PC-3 (cell line): ENCODE results near the gene PBX4. TPM values are rescaled to one million over a fixed set of nuclear protein-coding genes. Genes with fewer than 3 reads are reported as not detected.

Source experiments
- ATAC-seq: fragments of 200-7000 bp; cut with Tn5 transposase; 2 replicates; pipeline ENCODE4 v1.9.1; 2020; ENCODE audit warnings: mild to moderate bottlenecking, moderate library complexity
- BruUV-seq: library from RNA; stranded (reverse); fragments of 400-500 nt; replicated peaks from 2 replicates; lab custom pipeline; 2021; lab: Mats Ljungman, UMichigan
- CTCF ChIA-PET: fragments of 300-600 bp; sonication (Branson Sonifier 250); formaldehyde crosslinking; loops from one replicate; lab custom pipeline; 2022; ENCODE audit warnings: antibody characterized with exemption; lab: Charles Lee
- POLR2A ChIA-PET: fragments of 300-600 bp; sonication (Branson Sonifier 250); formaldehyde crosslinking; loops from one replicate; lab custom pipeline; 2022; ENCODE audit warnings: antibody characterized with exemption; ENCODE audit not compliant: unreplicated experiment; lab: Charles Lee
- DNase-seq: peaks from one replicate; pipeline ENCODE4 v3.0.0-alpha.2; 2015
- H2AFZ ChIP-seq: fragments of 300-600 bp; sonication (generic); 2 replicates; pipeline ENCODE4 v1.6.0; 2016; ENCODE audit warnings: antibody characterized with exemption, low read length
- H3F3A ChIP-seq: fragments of 300-600 bp; sonication (generic); one replicate; pipeline ENCODE4 v1.6.0; 2017; ENCODE audit warnings: antibody characterized with exemption, low read length, control low read depth, mild to moderate bottlenecking; ENCODE audit not compliant: unreplicated experiment
- H3K27ac ChIP-seq: fragments of 300-600 bp; sonication (generic); 2 replicates; pipeline ENCODE4 v1.5.1; 2016; ENCODE audit warnings: mild to moderate bottlenecking, low read length
- H3K27me3 ChIP-seq: fragments of 300-600 bp; sonication (generic); 2 replicates; pipeline ENCODE4 v1.6.1; 2016; ENCODE audit warnings: low read length, mixed read lengths
- H3K36me3 ChIP-seq: fragments of 300-600 bp; sonication (generic); 2 replicates; pipeline ENCODE4 v1.6.1; 2016; ENCODE audit warnings: low read depth, mixed run types, low read length, mixed read lengths
- H3K4me1 ChIP-seq: fragments of 300-600 bp; sonication (generic); 2 replicates; pipeline ENCODE4 v1.5.1; 2016; ENCODE audit warnings: low read length; ENCODE audit not compliant: insufficient read depth
- H3K4me2 ChIP-seq: fragments of 300-600 bp; sonication (generic); 2 replicates; pipeline ENCODE4 v1.6.0; 2016; ENCODE audit warnings: low read length
- H3K4me3 ChIP-seq: fragments of 300-600 bp; sonication (generic); 2 replicates; pipeline ENCODE4 v1.5.1; 2016; ENCODE audit warnings: mild to moderate bottlenecking, low read length, mixed read lengths
- H3K79me2 ChIP-seq: fragments of 300-600 bp; sonication (generic); 2 replicates; pipeline ENCODE4 v1.6.1; 2017; ENCODE audit warnings: low read length, mixed read lengths
- H3K9ac ChIP-seq: fragments of 300-600 bp; sonication (generic); 2 replicates; pipeline ENCODE4 v1.6.0; 2016; ENCODE audit warnings: mild to moderate bottlenecking, low read length
- H3K9me2 ChIP-seq: fragments of 300-600 bp; sonication (generic); replicated peaks from 2 replicates; pipeline ENCODE4 v1.6.1; 2016; ENCODE audit warnings: mixed run types, low read length, mixed read lengths
- H3K9me3 ChIP-seq: fragments of 300-600 bp; sonication (generic); 2 replicates; pipeline ENCODE4 v1.6.1; 2016; ENCODE audit warnings: low read length, mixed read lengths
- H4K20me1 ChIP-seq: fragments of 300-600 bp; sonication (generic); 2 replicates; pipeline ENCODE4 v1.6.1; 2016; ENCODE audit warnings: low read length, mixed read lengths
- EZH2 ChIP-seq: fragments of 300-600 bp; sonication (generic); IDR thresholded peaks from one replicate; pipeline ENCODE4 v1.6.1; 2017; ENCODE audit warnings: antibody characterized with exemption, mild to moderate bottlenecking, low read length; ENCODE audit not compliant: unreplicated experiment
- EZH2phosphoT487 ChIP-seq: fragments of 300-600 bp; sonication (generic); IDR thresholded peaks from 2 replicates; pipeline ENCODE4 v1.6.1; 2018; ENCODE audit warnings: mild to moderate bottlenecking, antibody characterized with exemption, low read length, borderline replicate concordance
- intact Hi-C: fragments of 100-400 bp; cut with micrococcal nuclease; formaldehyde crosslinking; loops from 2 replicates; pipeline ENCODE4 v1.9.0; 2023
- total RNA-seq: library from RNA; depleted of rRNA; stranded (reverse); fragments of >200 nt; gene quantifications from 2 replicates; pipeline ENCODE4 v1.2.3, GENCODE V29; 2014
- TF ChIP-seq, protein P1 (sequence below): fragments of 300-600 bp; sonication (generic); conservative IDR thresholded peaks from 2 replicates; pipeline ENCODE4 v1.5.1; 2017; ENCODE audit warnings: antibody characterized with exemption, low read depth, mild to moderate bottlenecking, low read length

PBX4 gene
- total RNA-seq, 1 experiment from 2014 or later: 6.9 TPM

DNA sequence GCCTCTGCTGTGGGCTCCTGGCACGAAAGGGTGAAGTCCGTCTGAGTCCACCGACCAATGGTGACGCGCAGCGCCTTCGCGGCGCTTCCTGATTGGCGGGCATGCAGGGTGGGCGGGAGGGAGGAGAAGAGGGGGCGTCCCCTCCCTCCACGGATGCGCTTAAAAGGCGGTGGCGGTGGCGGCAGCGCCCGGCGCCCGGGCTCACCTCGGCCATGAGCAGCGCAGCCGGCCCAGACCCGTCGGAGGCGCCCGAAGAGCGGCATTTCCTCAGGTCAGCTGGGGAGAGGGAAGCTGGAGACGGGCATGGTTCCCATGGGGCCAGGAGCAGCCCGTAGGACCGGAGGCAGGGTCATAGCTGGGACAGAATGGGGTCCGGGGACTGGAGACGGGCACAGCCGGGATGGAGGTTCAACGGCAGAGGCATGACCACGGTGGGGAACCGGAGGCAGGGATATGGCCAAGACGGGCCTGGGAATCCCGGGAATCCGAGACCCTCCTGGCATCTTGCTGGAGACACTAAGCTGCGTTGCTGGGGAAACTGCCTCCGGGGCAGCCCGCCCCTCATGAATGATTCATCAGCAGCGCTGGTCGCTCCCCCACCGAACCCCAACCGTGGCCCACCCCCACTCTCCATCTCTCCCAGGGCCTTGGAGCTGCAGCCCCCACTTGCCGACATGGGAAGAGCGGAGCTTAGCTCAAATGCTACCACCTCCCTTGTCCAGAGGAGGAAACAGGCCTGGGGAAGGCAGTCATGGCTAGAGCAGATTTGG is 89.6 kb downstream of the PBX4 start, which contains the start of gene YJEFN3:
YJEFN3 (plus strand) TSS at position 191 of the 770 bp plus-strand sequence; CDS start at position 213, 22 bp downstream.
- Histone ChIP-seq H3K9me2 (no peaks in the 10 kb centered on the region), H4K20me1 (no peaks in the 10 kb centered on the region), H3K9ac (no peak within 1 kb of the TSS), H3K27me3 (no peaks in the 10 kb centered on the region), H3K4me2 (no peak within 1 kb of the TSS), H3K4me1 (no peaks in the 10 kb centered on the region), H3F3A (no peaks in the 10 kb centered on the region), H2AFZ (no peak within 1 kb of the TSS), H3K36me3 (peaks cover 12% of the 10 kb centered on the region; the same call in 1 of the 2 replicates), H3K4me3 (no peak within 1 kb of the TSS), H3K9me3 (no peaks in the 10 kb centered on the region), H3K27ac (no peak within 1 kb of the TSS), H3K79me2 (peaks cover 11% of the 10 kb centered on the region)
- intact Hi-C loops: no loop called here
- ATAC-seq: no peak
- ChIA-PET POLR2A (no interaction called here), CTCF (no interaction called here)
- TF ChIP-seq, protein P1, sequence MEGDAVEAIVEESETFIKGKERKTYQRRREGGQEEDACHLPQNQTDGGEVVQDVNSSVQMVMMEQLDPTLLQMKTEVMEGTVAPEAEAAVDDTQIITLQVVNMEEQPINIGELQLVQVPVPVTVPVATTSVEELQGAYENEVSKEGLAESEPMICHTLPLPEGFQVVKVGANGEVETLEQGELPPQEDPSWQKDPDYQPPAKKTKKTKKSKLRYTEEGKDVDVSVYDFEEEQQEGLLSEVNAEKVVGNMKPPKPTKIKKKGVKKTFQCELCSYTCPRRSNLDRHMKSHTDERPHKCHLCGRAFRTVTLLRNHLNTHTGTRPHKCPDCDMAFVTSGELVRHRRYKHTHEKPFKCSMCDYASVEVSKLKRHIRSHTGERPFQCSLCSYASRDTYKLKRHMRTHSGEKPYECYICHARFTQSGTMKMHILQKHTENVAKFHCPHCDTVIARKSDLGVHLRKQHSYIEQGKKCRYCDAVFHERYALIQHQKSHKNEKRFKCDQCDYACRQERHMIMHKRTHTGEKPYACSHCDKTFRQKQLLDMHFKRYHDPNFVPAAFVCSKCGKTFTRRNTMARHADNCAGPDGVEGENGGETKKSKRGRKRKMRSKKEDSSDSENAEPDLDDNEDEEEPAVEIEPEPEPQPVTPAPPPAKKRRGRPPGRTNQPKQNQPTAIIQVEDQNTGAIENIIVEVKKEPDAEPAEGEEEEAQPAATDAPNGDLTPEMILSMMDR: no peak
- TF ChIP-seq EZH2: no peak
- TF ChIP-seq EZH2phosphoT487: no peak
- DNase-seq: no peak
- no TSS peak for BruUV-seq

DNA sequence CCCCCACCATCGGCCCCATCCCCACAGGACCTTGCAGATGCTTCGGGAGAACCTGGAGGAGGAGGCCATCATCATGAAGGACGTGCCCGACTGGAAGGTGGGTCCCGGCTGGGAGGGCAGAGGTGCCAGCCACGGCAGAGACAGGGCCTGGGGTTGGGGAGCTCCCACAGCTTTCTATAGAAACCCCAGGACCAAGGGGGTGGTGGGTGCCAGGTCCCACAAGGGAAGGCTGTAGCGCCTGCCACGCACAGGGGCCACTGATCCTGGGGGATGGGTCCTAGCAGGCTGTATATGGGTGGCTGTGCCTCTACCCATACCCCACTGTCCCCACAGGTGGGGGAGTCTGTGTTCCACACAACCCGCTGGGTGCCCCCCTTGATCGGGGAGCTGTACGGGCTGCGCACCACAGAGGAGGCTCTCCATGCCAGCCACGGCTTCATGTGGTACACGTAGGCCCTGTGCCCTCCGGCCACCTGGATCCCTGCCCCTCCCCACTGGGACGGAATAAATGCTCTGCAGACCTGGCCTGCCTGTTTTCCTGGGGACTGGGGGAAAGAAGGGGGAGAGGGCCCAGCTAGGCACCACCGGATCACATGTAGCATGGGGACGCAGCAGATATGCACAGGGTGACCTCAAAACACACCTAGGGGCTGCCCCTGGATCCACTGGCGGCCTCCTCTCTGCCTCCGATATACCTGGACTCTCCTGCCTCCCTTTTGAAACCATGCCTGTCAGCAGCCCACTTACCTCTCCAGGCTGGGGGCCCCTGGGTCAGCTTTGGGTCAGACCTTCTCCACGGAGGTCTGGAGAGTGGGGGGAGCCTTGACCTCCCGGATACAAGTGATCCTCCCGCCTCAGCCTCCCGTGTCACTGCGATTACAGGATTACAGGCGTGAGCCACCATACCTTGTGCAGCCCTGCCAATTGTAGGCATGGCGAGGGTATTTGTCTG is 90.5 kb downstream of the PBX4 start:
- DNase-seq (no peak), ATAC-seq (no peak)
- Histone ChIP-seq H3F3A (no peaks in the 10 kb centered on the region), H3K4me1 (no peaks in the 10 kb centered on the region), H4K20me1 (0 out of 2 replicates have a peak, but pooled peaks cover 2% of the 10 kb centered on the region), H3K9ac (no peak overlapping the region), H3K9me2 (no peaks in the 10 kb centered on the region), H3K4me2 (no peak overlapping the region), H3K27me3 (no peaks in the 10 kb centered on the region), H2AFZ (no peak overlapping the region), H3K36me3 (peaks cover 13% of the 10 kb centered on the region; the same call in 1 of the 2 replicates), H3K27ac (no peak overlapping the region), H3K4me3 (no peak overlapping the region), H3K9me3 (no peaks in the 10 kb centered on the region), H3K79me2 (peaks cover 21% of the 10 kb centered on the region)
- ChIA-PET POLR2A (no interaction called here), CTCF (no interaction called here)
- BruUV-seq: no TSS peak
- intact Hi-C loops: no loop called here
- TF ChIP-seq EZH2 (no peak), EZH2phosphoT487 (no peak)
- TF ChIP-seq, protein P1: no peak
